ENCODE data around the gene PNRC2.
A peak's percentile ranks its signal among the peaks of the same experiment; 100 is the strongest.

Gene PNRC2

DNA sequence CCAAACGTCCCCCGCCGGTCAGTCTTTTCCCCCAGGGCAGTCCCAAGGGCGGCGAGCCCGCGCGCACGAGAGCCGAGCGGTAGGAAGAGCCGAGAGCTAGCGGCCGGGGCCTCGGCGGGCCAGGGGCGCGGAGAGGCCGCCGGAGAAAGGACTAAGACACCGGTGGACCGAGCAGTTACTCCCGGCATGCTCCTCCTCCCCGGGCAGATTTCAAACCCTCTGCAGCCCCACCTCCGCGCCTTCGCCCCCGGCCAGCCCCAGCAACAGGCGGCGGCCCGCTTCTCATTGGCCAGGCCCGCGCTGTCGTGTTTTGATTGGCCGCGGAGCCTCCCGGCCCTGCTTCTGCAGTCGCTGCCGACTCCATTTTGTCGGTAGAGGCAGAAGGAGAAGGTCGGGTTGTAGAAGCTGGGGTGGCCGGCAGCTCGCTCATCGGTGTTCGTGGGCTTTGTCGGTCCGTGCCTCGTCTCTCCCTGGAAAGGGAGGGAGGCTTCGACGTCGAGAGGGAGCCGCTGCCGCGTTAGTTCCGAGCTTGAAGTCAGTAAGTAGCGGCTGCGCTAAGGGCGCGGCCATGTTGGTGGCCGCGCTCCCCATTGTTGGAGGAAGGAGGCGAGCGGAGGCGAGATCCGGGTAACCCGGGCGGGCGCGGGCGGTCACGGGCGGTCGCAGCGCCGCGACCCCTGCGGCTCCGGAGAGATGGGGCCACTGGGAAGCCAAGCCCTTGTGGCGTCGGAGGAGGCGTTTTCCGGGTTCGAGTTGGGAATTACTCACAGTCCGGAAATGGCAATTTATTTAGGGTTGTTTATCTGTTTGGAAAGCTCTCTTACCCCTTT is at the start of gene PNRC2:
TSS of gene PNRC2 (plus strand) at position 368 of the 830 bp plus-strand sequence. CDS start 1,630 bp downstream, outside the sequence.
- Histone ChIP-seq H3K9me3 (ENCODE audit: control insufficient read depth in 1 of 2, low read length in 2 of 2) (no peaks in the 10 kb centered on the region), H3K27me3 (ENCODE audit: control insufficient read depth in 1 of 2, insufficient read depth in 2 of 2, low read length in 2 of 2) (no peaks in the 10 kb centered on the region), H3K4me1 (ENCODE audit: control insufficient read depth in 1 of 2, insufficient read depth in 2 of 2, low read length in 2 of 2) (peaks cover 23 to 43% of the 10 kb centered on the region in 2 donors), H3K4me3 (ENCODE audit: low read depth in 1 of 2, low read length in 2 of 2) (peak within 1 kb of the TSS; percentile 74 to 84), H3K27ac (ENCODE audit: low read depth, low read length) (peak within 1 kb of the TSS; percentile 98), H3K9ac (ENCODE audit: low read depth in 1 of 2, low read length in 2 of 2) (peak within 1 kb of the TSS; percentile 92 to 99), H3K36me3 (ENCODE audit: control insufficient read depth in 1 of 2, insufficient read depth in 2 of 2, low read length in 2 of 2) (peaks cover 7 to 12% of the 10 kb centered on the region in 2 donors)

DNA sequence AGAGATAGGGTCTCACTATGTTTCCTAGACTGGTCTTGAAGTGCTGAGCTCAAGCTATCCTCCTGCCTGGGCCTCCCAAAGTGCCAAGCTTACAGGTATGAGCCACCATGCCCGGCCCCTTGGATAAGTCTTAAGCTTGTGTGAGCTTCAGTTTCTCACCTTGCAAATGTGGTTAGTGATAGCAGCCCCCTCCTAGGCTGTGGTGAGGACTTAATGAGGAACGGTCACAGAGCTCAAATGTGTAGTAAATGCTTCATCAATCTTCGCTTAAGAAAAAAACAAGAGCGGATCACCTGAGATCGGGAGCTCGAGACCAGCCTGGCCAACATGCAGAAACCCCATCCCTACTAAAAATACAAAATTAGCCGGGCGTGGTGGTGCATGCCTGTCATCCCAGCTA is 49.5 kb upstream of the PNRC2 start:
- no peak overlapping the region for H3K9ac ChIP-seq (ENCODE audit: low read depth in 1 of 2, low read length in 2 of 2)
- peaks cover 2% of the 10 kb centered on the region in 2 donors for H3K27me3 ChIP-seq (ENCODE audit: control insufficient read depth in 1 of 2, insufficient read depth in 2 of 2, low read length in 2 of 2)
- no peaks in the 10 kb centered on the region for H3K36me3 ChIP-seq (ENCODE audit: control insufficient read depth in 1 of 2, insufficient read depth in 2 of 2, low read length in 2 of 2)
- no peak overlapping the region for H3K27ac ChIP-seq (ENCODE audit: low read depth, low read length)
- H3K9me3 ChIP-seq (ENCODE audit: control insufficient read depth in 1 of 2, low read length in 2 of 2): no peaks in the 10 kb centered on the region
- H3K4me3 ChIP-seq (ENCODE audit: low read depth in 1 of 2, low read length in 2 of 2): no peak overlapping the region
- H3K4me1 ChIP-seq (ENCODE audit: control insufficient read depth in 1 of 2, insufficient read depth in 2 of 2, low read length in 2 of 2): peaks cover 20 to 26% of the 10 kb centered on the region in 2 donors

DNA sequence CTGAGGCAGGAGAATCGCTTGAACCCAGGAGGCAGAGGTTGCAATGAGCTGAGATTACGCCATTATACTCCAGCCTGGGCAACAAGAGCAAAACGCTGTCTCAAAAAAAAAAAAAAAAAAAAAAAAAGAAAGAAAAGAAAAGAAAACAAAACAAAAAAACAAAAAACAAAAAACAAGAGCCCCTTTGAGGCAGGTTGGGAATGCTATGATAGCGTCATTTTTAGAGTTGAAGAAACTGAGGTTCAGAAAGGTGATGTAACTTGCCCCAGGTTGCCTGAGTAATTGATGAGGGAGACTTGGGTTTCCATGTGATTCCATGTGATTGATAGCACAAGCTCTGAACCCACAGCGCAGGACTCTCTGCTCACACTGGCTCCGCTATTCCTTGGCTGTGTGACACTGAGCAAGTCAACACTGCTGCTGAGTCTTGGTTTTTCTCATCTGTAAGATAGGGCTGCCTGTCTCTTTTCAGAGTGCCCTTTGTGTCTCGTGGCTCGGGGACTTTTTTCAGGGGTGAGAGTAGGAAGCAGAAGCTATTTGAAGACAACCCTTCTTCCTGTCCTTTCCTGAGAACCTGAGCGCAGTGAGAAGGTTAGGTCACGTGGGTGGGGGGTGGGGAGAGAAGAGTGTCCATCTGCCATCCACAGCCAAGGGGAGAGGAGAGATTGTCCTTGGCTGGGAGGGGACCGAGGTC is 48.9 kb upstream of the PNRC2 start:
- H3K9ac ChIP-seq (ENCODE audit: low read depth in 1 of 2, low read length in 2 of 2): no peak overlapping the region
- H3K4me3 ChIP-seq (ENCODE audit: low read depth in 1 of 2, low read length in 2 of 2): no peak overlapping the region
- H3K4me1 ChIP-seq (ENCODE audit: control insufficient read depth in 1 of 2, insufficient read depth in 2 of 2, low read length in 2 of 2): peaks cover 20 to 26% of the 10 kb centered on the region in 2 donors
- no peaks in the 10 kb centered on the region for H3K36me3 ChIP-seq (ENCODE audit: control insufficient read depth in 1 of 2, insufficient read depth in 2 of 2, low read length in 2 of 2)
- no peak overlapping the region for H3K27ac ChIP-seq (ENCODE audit: low read depth, low read length)
- H3K9me3 ChIP-seq (ENCODE audit: control insufficient read depth in 1 of 2, low read length in 2 of 2): no peaks in the 10 kb centered on the region
- peaks cover 0 to 2% of the 10 kb centered on the region in 2 donors for H3K27me3 ChIP-seq (ENCODE audit: control insufficient read depth in 1 of 2, insufficient read depth in 2 of 2, low read length in 2 of 2)

DNA sequence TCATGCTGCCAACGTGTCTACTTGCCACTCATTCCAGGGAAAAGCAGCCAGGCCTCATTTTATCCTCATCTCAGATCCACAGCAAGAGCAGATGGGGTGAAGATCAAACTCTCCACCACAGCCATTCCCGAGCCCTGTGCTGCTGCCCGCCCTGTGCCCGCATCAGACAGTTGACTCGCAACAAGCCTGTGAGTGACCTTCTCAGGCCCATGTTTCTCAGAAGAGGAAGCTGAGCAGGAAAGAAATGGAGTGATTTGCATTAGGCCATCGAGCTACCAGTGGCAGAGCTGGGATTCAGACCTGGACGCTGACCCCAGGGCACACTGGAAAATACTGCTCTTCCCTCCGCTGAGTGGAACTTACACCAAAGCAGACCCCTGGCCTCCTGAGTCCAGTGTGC is 47.7 kb upstream of the PNRC2 start:
- Histone ChIP-seq H3K9ac (ENCODE audit: low read depth in 1 of 2, low read length in 2 of 2) (no peak overlapping the region), H3K27me3 (ENCODE audit: control insufficient read depth in 1 of 2, insufficient read depth in 2 of 2, low read length in 2 of 2) (peaks cover 0 to 2% of the 10 kb centered on the region in 2 donors), H3K9me3 (ENCODE audit: control insufficient read depth in 1 of 2, low read length in 2 of 2) (no peaks in the 10 kb centered on the region), H3K36me3 (ENCODE audit: control insufficient read depth in 1 of 2, insufficient read depth in 2 of 2, low read length in 2 of 2) (no peaks in the 10 kb centered on the region), H3K4me1 (ENCODE audit: control insufficient read depth in 1 of 2, insufficient read depth in 2 of 2, low read length in 2 of 2) (peaks cover 20 to 33% of the 10 kb centered on the region in 2 donors), H3K4me3 (ENCODE audit: low read depth in 1 of 2, low read length in 2 of 2) (no peak overlapping the region), H3K27ac (ENCODE audit: low read depth, low read length) (no peak overlapping the region)

- Histone ChIP-seq H3K4me1 (ENCODE audit: control insufficient read depth in 1 of 2, insufficient read depth in 2 of 2, low read length in 2 of 2) (peaks cover 20 to 34% of the 10 kb centered on the region in 2 donors), H3K4me3 (ENCODE audit: low read depth in 1 of 2, low read length in 2 of 2) (no peak within 1 kb of the TSS), H3K9ac (ENCODE audit: low read depth in 1 of 2, low read length in 2 of 2) (no peak within 1 kb of the TSS), H3K36me3 (ENCODE audit: control insufficient read depth in 1 of 2, insufficient read depth in 2 of 2, low read length in 2 of 2) (no peaks in the 10 kb centered on the region), H3K9me3 (ENCODE audit: control insufficient read depth in 1 of 2, low read length in 2 of 2) (no peaks in the 10 kb centered on the region), H3K27ac (ENCODE audit: low read depth, low read length) (no peak within 1 kb of the TSS), H3K27me3 (ENCODE audit: control insufficient read depth in 1 of 2, insufficient read depth in 2 of 2, low read length in 2 of 2) (peaks cover 0 to 2% of the 10 kb centered on the region in 2 donors)
Measured at GRCh38 chr1:23913212-23913880, 46.3 kb upstream of the PNRC2 start, which contains the start of gene CNR2. Gene CNR2, minus strand, starts transcription at chr1:23913362. Its CDS starts 37,745 bp downstream, at chr1:23875617.

GRCh38 chr1:23914921-23915320 is 44.7 kb upstream of the PNRC2 start:
- H3K27ac ChIP-seq (ENCODE audit: low read depth, low read length): no peak overlapping the region
- H3K9ac ChIP-seq (ENCODE audit: low read depth in 1 of 2, low read length in 2 of 2): no peak overlapping the region
- no peaks in the 10 kb centered on the region for H3K27me3 ChIP-seq (ENCODE audit: control insufficient read depth in 1 of 2, insufficient read depth in 2 of 2, low read length in 2 of 2)
- H3K9me3 ChIP-seq (ENCODE audit: control insufficient read depth in 1 of 2, low read length in 2 of 2): no peaks in the 10 kb centered on the region
- no peaks in the 10 kb centered on the region for H3K36me3 ChIP-seq (ENCODE audit: control insufficient read depth in 1 of 2, insufficient read depth in 2 of 2, low read length in 2 of 2)
- H3K4me1 ChIP-seq (ENCODE audit: control insufficient read depth in 1 of 2, insufficient read depth in 2 of 2, low read length in 2 of 2): peaks cover 20 to 26% of the 10 kb centered on the region in 2 donors
- H3K4me3 ChIP-seq (ENCODE audit: low read depth in 1 of 2, low read length in 2 of 2): no peak overlapping the region

DNA sequence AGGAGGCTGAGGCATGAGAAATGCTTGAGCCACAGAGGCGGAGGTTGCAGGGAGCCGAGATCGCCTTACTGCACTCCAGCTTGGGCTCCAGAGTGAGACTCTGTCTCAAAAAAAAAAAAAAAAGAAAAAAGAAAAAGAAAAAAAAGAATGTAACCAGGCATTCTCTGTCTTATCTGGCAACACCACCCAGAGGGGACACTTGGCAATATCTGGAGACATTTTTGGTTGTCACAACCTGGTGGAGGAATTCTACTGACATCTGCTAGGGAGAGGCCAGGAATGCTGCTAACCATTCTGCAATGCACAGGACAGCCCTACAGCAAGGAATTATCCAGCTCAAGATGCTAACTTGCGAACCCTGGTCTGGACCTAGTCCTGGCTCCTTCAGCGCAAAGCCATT is 44.2 kb upstream of the PNRC2 start:
- Histone ChIP-seq H3K27me3 (ENCODE audit: control insufficient read depth in 1 of 2, insufficient read depth in 2 of 2, low read length in 2 of 2) (no peaks in the 10 kb centered on the region), H3K4me1 (ENCODE audit: control insufficient read depth in 1 of 2, insufficient read depth in 2 of 2, low read length in 2 of 2) (peaks cover 26 to 30% of the 10 kb centered on the region in 2 donors), H3K9ac (ENCODE audit: low read depth in 1 of 2, low read length in 2 of 2) (no peak overlapping the region)

DNA sequence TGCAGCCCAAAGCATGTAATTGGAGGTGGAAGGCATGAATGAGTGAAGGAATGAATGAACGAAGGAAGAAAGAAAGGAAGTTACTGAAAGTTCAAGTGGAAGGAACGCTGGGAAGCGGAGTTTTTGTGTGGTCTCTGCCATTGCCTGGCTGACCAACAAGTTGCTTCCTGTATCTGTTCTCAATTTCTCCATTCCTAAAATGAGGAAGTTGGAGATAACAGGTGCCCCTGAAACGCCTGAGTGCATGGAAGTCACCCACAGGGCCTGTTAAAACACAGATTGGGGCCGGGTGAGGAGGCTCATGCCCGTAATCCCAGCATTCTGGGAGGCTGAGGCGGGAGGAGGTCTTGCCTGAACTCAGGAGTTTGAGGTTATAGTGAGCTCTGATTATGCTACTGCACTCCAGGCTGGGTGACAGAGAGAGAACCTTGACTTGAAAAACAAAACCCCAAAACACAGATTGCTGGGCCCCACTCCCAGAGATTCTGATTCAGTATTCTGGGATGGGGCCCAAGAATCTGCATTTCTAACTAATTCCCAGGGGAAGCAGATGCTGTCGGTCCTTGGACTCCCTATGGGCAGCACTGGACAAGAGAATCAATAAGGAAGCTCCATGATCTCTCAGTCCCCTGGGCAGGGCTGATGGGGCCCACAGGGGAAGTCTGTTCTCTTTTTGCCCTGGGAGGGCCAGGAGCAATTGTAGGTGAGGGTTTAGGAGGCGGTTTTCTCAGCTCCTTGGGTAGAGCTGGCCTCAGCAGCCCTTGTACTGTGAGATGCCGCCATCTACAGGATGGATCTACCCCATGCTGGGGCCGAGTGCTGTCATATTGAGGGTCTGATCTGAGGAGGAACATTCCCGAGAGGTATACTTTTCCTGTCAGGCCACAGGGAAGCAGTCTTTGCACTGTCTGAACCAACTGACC is 43.2 kb upstream of the PNRC2 start:
- no peaks in the 10 kb centered on the region for H3K27me3 ChIP-seq (ENCODE audit: control insufficient read depth in 1 of 2, insufficient read depth in 2 of 2, low read length in 2 of 2)
- no peak overlapping the region for H3K9ac ChIP-seq (ENCODE audit: low read depth in 1 of 2, low read length in 2 of 2)
- H3K9me3 ChIP-seq (ENCODE audit: control insufficient read depth in 1 of 2, low read length in 2 of 2): no peaks in the 10 kb centered on the region
- H3K4me1 ChIP-seq (ENCODE audit: control insufficient read depth in 1 of 2, insufficient read depth in 2 of 2, low read length in 2 of 2): peaks cover 22 to 32% of the 10 kb centered on the region in 2 donors
- H3K36me3 ChIP-seq (ENCODE audit: control insufficient read depth in 1 of 2, insufficient read depth in 2 of 2, low read length in 2 of 2): no peaks in the 10 kb centered on the region
- H3K27ac ChIP-seq (ENCODE audit: low read depth, low read length): no peak overlapping the region
- no peak overlapping the region for H3K4me3 ChIP-seq (ENCODE audit: low read depth in 1 of 2, low read length in 2 of 2)

More for the DNA sequence above, 44.2 kb upstream of the PNRC2 start:
- H3K27ac ChIP-seq (ENCODE audit: low read depth, low read length): no peak overlapping the region
- H3K36me3 ChIP-seq (ENCODE audit: control insufficient read depth in 1 of 2, insufficient read depth in 2 of 2, low read length in 2 of 2): no peaks in the 10 kb centered on the region
- H3K4me3 ChIP-seq (ENCODE audit: low read depth in 1 of 2, low read length in 2 of 2): no peak overlapping the region
- H3K9me3 ChIP-seq (ENCODE audit: control insufficient read depth in 1 of 2, low read length in 2 of 2): no peaks in the 10 kb centered on the region

DNA sequence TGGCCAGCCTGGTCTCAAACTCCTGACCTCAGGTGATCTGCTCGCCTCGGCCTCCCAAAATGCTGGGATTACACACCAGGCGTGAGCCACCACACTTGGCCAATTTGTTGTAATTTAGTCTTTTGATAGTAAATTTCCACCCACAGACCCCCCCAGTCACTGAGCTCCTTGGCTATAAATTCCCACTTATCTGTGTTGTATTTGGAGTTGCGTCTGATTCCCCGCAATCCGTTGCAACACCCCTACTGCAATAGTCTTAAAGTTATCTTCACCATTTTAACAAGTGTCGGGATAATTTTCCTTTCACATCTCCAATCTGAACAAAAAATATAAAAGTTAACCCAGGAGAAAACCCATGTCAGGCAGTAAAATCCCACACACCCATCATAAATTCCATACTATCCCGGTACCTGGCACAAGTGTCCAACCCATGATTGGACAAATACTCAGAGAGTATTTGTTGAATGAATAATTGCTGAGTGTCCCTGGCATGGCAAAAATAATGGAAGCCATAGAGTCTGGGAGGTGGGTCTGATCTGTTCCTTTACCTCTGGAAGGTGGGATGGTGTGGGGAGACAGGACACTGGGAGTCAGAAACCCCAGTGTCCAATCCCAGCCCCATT is 37.2 kb upstream of the PNRC2 start:
- Histone ChIP-seq H3K4me1 (ENCODE audit: control insufficient read depth in 1 of 2, insufficient read depth in 2 of 2, low read length in 2 of 2) (peaks cover 9% of the 10 kb centered on the region in 2 donors), H3K27ac (ENCODE audit: low read depth, low read length) (no peak overlapping the region), H3K9ac (ENCODE audit: low read depth in 1 of 2, low read length in 2 of 2) (no peak overlapping the region), H3K4me3 (ENCODE audit: low read depth in 1 of 2, low read length in 2 of 2) (no peak overlapping the region), H3K27me3 (ENCODE audit: control insufficient read depth in 1 of 2, insufficient read depth in 2 of 2, low read length in 2 of 2) (no peaks in the 10 kb centered on the region), H3K36me3 (ENCODE audit: control insufficient read depth in 1 of 2, insufficient read depth in 2 of 2, low read length in 2 of 2) (no peaks in the 10 kb centered on the region), H3K9me3 (ENCODE audit: control insufficient read depth in 1 of 2, low read length in 2 of 2) (no peaks in the 10 kb centered on the region)
